Measurements from ENCODE around the gene TMED3. TPM values are rescaled to one million over a fixed set of nuclear protein-coding genes. Genes with fewer than 3 reads are reported as not detected.
A peak's percentile ranks its signal among the peaks of the same experiment; 100 is the strongest.

Gene TMED3
- total RNA-seq, 1 donor from 2014 or later, result 102 TPM

DNA sequence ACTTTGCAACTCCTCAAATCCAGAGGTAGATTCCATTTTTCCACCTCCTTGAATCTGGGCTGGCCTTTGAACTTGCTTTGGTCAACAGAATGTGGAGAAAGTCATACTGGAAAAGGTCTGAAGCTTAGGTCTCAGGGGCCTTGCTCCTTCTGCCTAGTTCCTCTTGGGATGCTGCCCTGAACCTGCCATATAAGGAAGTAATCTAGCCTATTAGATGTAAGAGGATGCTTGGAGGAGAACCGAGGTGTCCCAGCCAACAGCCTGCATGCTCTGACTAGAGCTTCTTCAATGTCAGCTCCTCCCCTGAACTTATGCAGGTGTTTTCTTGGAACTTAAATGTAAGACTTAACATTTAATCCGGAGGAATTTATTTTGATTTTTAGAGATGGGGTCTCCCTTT is 2.0 kb upstream of the TMED3 start:
- Mint-ChIP-seq H3K27ac (ENCODE audit: unreplicated experiment) (no peak overlapping the region), H3K4me3 (ENCODE audit: unreplicated experiment) (no peak overlapping the region), H3K27me3 (ENCODE audit: unreplicated experiment) (peaks cover 52% of the 10 kb centered on the region), H3K4me1 (ENCODE audit: unreplicated experiment) (peaks cover 22% of the 10 kb centered on the region), H3K9me3 (ENCODE audit: unreplicated experiment) (no peaks in the 10 kb centered on the region), H3K36me3 (ENCODE audit: unreplicated experiment) (peaks cover 9% of the 10 kb centered on the region)
- TF ChIP-seq, protein P1, sequence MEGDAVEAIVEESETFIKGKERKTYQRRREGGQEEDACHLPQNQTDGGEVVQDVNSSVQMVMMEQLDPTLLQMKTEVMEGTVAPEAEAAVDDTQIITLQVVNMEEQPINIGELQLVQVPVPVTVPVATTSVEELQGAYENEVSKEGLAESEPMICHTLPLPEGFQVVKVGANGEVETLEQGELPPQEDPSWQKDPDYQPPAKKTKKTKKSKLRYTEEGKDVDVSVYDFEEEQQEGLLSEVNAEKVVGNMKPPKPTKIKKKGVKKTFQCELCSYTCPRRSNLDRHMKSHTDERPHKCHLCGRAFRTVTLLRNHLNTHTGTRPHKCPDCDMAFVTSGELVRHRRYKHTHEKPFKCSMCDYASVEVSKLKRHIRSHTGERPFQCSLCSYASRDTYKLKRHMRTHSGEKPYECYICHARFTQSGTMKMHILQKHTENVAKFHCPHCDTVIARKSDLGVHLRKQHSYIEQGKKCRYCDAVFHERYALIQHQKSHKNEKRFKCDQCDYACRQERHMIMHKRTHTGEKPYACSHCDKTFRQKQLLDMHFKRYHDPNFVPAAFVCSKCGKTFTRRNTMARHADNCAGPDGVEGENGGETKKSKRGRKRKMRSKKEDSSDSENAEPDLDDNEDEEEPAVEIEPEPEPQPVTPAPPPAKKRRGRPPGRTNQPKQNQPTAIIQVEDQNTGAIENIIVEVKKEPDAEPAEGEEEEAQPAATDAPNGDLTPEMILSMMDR (IDR thresholded peaks at IDR 0.05), result no peak
- DNase-seq (ENCODE audit: extremely low spot score, unreplicated experiment), result no peak

DNA sequence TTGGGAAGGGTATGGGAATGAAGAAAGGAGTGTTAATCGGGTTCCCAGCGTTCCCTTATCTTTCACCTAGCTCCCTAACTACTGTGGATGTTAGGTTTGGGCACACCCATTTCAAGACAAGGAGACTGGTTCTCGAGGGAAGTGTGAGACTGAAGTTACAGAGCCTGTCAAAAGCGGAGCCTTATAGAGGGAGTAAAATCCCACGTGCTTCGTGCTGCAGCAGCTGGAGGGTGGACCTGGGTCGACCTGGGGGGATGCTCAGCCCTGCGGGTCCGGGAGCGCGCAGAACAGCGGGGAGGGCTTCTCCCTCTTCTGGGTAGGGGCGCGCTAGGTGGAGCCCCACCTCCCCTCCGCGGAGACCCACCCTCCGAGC is 314 bp upstream of the TMED3 start:
- DNase-seq (ENCODE audit: extremely low spot score, unreplicated experiment), result no peak
- Mint-ChIP-seq H3K27me3 (ENCODE audit: unreplicated experiment) (peaks cover 40% of the 10 kb centered on the region), H3K27ac (ENCODE audit: unreplicated experiment) (no peak overlapping the region), H3K4me3 (ENCODE audit: unreplicated experiment) (peak overlapping the region; percentile 78), H3K9me3 (ENCODE audit: unreplicated experiment) (no peaks in the 10 kb centered on the region), H3K36me3 (ENCODE audit: unreplicated experiment) (peaks cover 24% of the 10 kb centered on the region), H3K4me1 (ENCODE audit: unreplicated experiment) (peaks cover 24% of the 10 kb centered on the region)
- TF ChIP-seq, protein P1 (IDR thresholded peaks at IDR 0.05), result no peak

DNA sequence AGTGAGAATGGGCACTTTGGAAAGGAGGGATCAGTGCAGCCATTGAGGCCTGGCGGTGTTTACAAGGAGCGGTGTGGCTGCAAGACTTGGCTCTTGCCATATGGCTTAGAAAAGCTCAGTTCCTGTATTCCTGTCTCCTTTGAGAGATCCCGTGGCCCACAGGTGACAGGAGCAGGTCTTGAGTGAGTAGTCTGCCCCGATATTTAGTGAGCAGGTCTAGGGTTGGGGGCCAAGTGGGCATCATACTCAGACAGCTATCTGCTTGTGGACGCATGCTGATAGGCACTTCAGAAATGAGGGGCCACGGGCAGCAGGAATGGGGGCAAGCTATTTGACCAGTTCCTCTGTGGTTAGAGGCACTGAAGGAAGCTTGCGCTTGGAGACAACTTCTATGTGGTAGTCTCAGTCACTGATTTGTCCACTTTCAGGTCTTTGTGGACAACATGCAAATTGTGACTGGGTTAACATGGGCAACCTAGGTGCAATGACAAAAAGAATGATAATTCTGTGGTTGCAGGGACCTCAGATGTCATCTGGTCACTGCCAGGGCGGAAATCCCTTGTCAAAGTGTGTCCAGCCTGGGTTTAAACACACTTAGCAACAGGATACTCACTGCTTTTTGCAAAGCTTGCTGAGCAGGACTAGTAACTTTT is 1.1 kb downstream of the TMED3 start:
- TF ChIP-seq, protein P1 (IDR thresholded peaks at IDR 0.05), result no peak
- no peak for DNase-seq (ENCODE audit: extremely low spot score, unreplicated experiment)
- Mint-ChIP-seq H3K36me3 (ENCODE audit: unreplicated experiment) (peaks cover 38% of the 10 kb centered on the region), H3K27me3 (ENCODE audit: unreplicated experiment) (peaks cover 31% of the 10 kb centered on the region), H3K27ac (ENCODE audit: unreplicated experiment) (peak overlapping the region; percentile 58), H3K9me3 (ENCODE audit: unreplicated experiment) (no peaks in the 10 kb centered on the region), H3K4me1 (ENCODE audit: unreplicated experiment) (peaks cover 24% of the 10 kb centered on the region), H3K4me3 (ENCODE audit: unreplicated experiment) (peak overlapping the region; percentile 87)

GRCh38 chr15:79314186-79314585 is 3.3 kb downstream of the TMED3 start:
- peaks cover 24% of the 10 kb centered on the region for H3K4me1 Mint-ChIP-seq (ENCODE audit: unreplicated experiment)
- H3K36me3 Mint-ChIP-seq (ENCODE audit: unreplicated experiment), result peaks cover 55% of the 10 kb centered on the region
- TF ChIP-seq, protein P1 (IDR thresholded peaks at IDR 0.05), result no peak
- H3K4me3 Mint-ChIP-seq (ENCODE audit: unreplicated experiment), result no peak overlapping the region
- no peaks in the 10 kb centered on the region for H3K9me3 Mint-ChIP-seq (ENCODE audit: unreplicated experiment)
- peaks cover 11% of the 10 kb centered on the region for H3K27me3 Mint-ChIP-seq (ENCODE audit: unreplicated experiment)
- no peak overlapping the region for H3K27ac Mint-ChIP-seq (ENCODE audit: unreplicated experiment)
- DNase-seq (ENCODE audit: extremely low spot score, unreplicated experiment), result no peak

GRCh38 chr15:79314811-79315210 is 3.9 kb downstream of the TMED3 start:
- TF ChIP-seq, protein P1 (IDR thresholded peaks at IDR 0.05), result no peak
- H3K9me3 Mint-ChIP-seq (ENCODE audit: unreplicated experiment), result no peaks in the 10 kb centered on the region
- H3K4me3 Mint-ChIP-seq (ENCODE audit: unreplicated experiment), result no peak overlapping the region
- no peak overlapping the region for H3K27ac Mint-ChIP-seq (ENCODE audit: unreplicated experiment)
- H3K36me3 Mint-ChIP-seq (ENCODE audit: unreplicated experiment), result peaks cover 61% of the 10 kb centered on the region
- peaks cover 5% of the 10 kb centered on the region for H3K27me3 Mint-ChIP-seq (ENCODE audit: unreplicated experiment)
- no peak for DNase-seq (ENCODE audit: extremely low spot score, unreplicated experiment)
- peaks cover 24% of the 10 kb centered on the region for H3K4me1 Mint-ChIP-seq (ENCODE audit: unreplicated experiment)
